ENCODE data around the gene PLB1.
"Not testable (repeated sequence)": the region's sequence is repeated elsewhere in the genome, so short reads cannot be mapped to it uniquely, and the experiment has no call there.

Gene PLB1

DNA sequence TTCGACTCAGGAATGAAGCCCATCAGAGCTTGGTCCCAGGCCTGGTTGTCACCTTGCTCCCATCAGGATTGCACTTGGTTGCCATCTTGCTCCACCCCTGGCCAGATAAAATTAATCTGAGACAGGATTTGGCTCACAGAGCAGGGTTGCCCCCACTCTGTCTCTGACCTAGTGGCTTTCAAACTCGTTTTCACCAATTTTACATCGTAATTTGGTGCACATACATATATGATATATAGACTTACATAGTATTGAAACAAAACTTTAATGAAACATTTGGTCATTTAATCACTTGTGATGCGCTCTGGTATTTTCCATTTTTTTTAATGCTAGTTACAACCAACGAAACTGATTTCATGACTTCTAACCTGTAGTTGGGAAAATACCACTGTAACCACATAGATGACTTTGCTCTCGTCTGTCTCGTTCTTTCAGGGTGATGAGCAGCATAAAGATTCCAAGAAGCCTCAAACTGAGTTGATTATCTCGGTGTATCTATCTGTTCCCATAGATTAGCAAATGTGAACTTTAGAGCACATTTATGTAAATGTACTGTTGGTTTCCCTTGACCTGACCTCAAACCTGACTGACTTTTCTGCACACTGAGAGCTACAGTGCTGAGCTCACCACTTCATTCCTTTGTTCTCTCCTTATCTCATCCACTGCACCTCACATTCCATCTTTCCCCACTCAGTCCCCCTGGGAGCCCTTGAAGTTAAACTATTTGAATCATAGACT is 30.5 kb upstream of the PLB1 start:
- no peak for DNase-seq (ENCODE audit: low spot score)

DNA sequence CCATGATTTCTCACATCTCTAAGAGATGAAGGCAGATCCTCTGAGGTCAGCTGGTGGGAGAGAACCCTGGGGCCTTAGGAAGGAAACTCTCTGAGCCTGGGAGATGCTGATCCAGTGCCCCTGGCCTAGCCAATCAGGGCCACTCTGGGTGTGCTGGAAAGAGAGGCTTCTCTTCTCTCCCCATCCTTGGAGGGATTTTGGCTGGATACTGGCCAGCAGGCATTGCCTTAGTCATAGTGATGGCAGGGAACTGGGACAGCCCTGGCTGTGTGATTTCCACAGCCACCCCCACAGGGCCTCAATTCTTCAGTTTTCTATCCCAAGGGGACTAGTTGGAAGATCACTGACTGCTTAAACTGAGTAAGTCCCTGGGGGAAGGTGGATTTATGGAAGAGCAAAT is 26.6 kb upstream of the PLB1 start:
- peak; percentile 66 for DNase-seq (ENCODE audit: low spot score)

DNA sequence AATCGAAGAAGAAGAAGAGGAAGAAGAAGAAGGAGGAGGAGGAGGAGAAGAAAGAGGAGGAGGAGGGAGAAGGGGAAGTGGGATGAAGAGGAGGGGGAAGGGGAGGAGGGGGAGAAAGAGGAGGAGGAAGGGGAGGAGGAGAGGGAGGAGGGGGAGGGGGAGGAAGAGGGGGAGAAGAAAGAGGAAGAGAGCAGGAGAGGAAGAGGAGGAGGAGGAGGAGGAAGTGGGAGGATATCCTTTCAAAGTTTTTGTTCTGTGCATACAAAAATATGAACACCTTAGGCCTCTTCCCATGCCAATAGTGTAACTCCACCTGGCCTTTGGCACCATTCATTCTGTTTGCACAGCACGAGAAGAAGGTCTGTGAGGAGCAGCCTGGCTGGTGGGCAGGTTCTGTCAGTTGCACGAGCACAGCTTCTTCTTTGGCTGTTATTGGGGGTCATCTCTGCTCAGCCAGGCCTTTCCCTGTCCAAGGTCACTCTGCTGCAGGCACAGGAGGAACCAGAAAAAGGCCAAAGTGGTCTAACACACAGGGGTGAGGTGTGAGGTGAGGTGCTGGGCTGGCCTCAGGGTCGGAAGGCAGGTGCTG is 25.8 kb upstream of the PLB1 start:
- no peak for DNase-seq (ENCODE audit: low spot score)

DNA sequence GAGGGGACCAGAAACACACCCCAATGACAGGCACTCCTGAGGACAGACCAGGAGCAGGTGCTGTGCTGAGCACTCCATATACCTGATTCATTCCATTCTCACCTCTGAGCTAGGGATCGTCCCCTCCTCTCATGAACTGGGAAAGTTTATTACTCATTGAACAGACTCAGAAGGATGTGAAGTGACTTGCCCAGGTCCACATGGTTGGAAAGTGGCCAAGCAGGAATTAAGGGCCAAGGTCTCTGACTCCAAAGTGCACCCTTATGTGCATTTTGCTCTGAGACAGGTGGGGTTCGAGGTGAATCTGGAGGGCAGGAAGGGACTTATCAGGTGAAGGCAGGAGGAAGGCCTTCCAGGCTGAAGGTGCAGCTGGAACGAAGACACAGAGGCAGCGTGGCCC is 25.1 kb upstream of the PLB1 start:
- DNase-seq (ENCODE audit: low spot score) = no peak

DNA sequence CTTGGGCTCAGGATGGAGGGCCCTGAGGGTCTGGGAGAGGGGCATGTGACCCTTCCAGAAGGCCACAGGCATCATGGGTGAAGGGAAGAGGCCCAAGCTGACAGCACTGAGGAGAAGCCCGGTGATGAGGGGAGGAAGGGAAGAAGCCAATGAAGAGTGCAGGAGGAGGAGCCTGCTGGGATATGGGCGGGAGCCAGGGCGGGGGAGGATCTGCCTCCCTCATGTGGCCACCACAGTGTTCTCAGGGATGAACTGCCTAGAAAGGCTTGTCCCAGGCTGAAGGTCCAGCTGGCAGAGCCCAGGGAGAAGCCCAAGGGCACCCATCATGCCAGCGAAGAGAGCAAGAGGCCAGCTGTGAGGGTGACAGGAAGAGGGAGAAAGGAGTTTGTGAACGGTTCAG is 24.6 kb upstream of the PLB1 start:
- no peak for DNase-seq (ENCODE audit: low spot score)

DNA sequence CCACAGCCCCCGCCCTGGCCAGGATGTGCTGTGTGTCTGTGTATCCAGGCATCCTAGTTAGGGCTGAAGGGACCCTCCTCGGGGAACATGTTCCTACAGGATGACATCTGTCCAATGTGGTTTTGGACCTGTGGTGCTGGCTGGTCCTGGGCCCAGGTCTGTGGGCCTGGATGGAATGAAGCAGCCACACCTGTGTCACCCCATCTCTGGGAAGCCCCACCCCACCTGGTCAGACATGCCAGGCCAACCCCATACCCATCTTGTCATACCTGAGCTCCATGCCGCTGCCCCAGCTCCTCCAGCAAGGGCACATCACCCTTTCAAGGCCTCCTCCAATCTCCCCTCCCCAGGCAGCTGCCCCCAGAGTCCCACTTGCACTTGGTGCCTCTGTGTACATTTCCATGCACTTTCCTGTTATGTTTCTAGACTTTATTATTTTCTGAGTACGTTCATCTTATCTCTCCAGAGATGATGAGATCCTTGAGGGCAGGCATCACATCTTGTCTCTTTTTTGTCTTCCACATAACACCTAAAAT is 24.1 kb upstream of the PLB1 start:
- DNase-seq (ENCODE audit: low spot score) = no peak

DNA sequence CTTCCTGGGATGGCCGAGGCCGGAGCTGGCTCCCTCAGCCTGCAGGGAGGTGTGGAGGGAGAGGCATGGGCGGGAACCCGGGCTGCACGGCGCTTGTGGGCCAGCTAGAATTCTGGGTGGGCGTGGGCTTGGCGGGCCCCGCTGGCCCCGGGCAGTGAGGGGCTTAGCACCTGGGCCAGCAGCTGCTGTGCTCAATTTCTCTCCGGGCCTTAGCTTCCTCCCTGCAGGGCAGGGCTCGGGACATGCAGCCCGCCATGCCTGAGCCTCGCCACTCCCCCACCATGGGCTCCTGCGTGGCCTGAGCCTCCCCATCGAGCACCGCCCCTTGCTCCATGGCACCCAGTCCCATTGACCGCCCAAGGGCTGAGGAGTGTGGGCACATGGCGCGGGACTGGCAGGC is 23.2 kb upstream of the PLB1 start:
- not testable (repeated sequence) for DNase-seq (ENCODE audit: low spot score)

DNA sequence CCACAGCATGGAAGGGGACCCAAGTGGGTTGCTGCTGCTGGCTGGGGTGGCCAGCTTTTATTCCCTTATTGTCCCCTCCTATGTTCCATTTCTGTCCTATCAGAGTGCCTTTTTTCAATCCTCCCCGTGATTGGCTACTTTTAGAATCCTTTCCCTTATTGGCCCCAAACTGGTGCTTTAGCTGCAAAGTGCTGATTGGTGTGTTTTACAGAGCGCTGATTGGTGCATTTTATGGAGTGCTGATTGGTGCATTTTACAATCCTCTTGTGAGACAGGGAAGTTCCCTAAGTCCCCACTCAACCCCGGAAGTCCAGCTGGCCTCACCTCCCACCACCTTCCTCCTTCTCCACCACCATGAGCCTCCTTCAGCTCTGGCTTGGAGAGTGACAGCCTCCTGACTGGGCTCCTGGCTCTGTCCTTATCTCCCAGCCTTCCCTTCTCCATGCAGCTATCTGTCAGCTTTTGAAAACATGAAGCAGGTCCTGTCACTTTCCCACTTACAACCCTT is 20.7 kb upstream of the PLB1 start:
- no peak for DNase-seq (ENCODE audit: low spot score)

DNA sequence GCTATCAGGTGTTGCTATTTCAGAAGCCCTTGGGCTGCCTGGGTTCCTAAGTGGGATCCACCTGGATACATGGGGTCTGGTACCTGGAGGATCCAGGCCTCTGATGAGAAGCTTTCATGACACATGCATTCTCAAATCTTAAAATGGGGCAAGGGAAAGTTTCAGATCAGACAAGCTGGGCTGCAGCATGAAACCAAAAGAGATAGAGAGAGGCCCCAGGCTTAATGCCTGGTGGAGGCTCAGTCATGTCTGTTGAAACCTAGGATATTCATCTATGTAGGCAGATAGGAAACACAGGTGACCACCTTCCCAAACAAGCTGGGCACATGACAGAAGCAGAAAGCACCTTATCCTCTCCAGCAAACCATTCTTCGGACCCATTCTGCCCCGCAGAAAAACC is 18.8 kb upstream of the PLB1 start:
- no peak for DNase-seq (ENCODE audit: low spot score)

DNA sequence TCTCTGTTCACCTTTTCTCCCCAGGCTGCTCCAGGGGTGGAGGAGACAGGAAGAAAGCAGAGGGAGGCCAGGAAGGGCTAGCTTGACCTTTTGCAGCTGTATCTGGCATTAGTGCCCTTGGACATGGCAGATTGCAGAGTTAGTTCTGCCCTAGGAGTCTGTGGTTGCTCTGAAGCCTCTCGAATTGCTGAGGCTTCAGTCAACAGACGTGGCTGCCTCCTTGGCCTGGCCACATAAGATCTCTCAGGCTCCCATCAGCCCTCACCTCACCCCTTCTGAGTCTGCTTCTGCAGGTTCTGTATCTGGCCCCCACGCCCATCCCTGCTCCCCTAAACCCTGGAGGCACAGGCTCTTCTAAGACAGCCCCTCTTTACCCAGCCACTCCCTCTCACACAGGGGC is 18.2 kb upstream of the PLB1 start:
- no peak for DNase-seq (ENCODE audit: low spot score)

DNA sequence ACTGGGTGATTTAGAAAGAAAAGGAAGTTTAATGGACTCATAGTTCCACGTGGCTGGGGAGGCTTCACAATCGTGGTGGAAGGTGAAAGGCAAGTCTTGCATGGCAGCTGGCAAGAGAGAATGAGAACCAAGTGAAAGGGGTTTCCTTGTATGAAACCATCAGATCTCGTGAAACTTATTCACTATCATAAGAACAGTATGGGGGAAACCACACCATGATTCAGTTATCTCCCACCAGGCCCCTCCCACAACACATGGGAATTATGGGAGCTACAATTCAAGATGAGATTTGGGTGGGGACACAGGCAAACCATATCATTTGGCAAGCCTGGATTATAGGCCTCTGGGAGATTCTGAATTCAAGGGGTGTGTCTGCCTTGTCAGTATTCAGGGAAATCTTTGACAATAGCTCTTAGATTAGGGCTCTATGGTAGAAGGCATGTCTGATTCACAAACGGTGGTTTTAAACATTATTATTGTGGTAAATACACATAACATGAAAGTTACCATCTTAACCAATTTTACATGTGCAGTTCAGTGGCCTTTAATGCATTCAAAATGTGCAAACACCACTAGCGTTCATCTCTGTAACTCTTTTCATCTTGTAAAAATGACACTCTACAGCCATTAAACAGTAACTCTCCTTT is 15.3 kb upstream of the PLB1 start:
- no peak for DNase-seq (ENCODE audit: low spot score)

DNA sequence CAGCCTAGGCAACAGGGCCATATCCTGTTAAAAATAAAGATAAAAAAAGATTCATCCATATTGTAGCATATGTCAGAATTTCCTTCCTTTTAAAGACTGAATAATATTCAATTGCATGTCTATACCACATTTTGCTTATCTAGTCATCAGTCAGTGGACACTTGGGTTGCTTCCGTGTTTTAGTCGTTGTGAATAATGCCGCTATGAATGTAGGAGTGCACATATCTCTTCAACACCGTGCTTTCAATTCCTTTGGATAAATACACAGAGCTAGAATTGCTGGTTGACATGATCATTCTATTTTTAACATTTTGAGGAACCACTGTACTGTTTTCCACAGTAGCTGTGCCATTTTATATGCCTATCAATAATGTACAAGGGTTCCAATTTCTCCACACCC is 14.0 kb upstream of the PLB1 start:
- DNase-seq (ENCODE audit: low spot score) = no peak

DNA sequence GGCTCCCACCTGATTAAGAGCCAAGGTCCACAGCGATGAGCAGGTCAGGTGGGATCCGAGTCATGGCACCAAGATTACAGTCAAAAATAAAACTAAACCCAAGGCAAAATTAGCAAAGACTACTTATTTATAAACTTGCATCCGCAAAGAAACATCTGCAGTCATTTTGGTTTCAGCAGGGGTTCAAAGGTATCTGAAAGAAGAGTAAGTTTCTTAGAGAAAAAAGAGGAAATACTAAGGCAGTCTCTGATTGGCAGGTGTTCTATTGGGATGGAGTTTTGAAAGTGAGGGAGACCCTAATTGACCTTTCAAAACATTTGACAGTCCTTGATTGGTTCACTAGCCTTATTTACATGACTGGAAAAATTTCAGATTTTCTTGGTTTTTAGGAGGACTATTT is 11.0 kb upstream of the PLB1 start:
- DNase-seq (ENCODE audit: low spot score) = no peak

DNA sequence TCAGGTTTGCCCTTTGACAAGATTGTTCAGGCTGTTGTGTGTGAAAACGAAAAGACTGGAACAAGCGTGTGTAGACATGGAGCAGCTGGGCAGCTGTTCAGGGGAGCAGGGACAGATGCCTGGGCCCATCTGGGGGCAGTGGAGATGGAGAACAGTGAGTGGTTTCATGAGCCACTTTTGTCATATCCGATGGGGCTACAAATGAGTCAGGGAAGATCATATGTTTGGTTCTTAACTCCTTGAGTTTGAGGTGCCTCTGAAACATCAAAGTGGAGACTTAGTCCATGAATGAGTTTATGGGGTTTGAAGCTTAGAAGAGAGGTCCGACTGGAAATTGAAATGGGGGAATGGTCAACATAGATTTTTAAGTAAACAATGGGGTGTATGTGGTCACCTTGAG is 9.3 kb upstream of the PLB1 start:
- no peak for DNase-seq (ENCODE audit: low spot score)

DNA sequence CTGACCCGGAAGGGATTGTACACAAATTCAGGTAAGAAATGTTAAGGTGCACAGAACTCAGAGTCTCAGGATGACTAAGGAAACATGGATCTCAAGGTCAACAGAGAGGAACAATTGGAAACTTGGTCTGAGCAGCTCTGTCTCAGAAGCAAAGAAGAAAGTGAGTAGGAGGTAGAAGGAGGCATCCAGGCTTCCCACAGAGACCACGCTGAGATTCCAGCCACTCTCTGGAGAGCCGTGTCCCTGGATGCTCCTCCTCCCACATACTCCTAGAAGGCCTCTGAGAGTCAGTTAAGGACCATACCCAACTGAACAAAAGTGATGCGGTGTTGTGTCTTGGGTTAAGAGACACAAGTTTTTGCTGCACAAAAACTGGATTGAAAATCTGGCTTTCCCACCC is 8.6 kb upstream of the PLB1 start:
- DNase-seq (ENCODE audit: low spot score) = no peak

DNA sequence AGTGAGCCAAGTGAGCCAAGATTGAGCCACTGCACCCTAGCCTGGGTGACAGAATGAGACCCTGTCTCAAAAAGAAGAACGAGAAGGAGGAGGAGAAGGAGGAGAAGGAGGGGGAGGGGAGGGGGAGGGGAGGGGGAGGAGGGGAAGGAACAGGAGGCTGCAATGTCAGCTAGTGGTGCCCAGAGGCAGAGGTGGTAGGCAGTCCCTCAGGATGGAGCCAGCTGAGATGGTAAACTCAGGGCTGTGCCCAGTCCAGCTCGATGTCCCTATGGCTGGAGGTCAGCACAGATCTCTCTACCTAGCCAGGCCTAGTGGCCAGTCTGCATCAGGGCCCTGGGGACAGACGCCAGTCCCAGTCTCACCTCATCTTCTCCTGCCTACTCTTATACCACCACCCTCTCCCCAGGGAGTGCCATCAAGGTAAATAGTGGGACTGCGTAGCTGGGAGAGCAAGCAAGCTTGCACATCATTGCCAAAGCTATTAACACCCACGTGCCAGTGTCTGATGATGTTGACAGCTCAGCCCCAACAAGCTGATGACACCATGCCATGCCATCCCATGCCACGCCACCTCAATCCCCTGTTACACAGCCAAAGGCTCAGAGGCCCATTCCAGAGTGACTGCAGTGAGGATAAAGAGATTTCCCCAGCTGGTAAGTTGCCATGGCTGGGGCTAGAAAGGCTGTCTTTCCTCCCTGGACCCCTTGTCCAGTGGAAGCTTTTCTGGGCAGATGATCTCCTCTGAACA is 7.6 kb upstream of the PLB1 start:
- no peak for DNase-seq (ENCODE audit: low spot score)

DNA sequence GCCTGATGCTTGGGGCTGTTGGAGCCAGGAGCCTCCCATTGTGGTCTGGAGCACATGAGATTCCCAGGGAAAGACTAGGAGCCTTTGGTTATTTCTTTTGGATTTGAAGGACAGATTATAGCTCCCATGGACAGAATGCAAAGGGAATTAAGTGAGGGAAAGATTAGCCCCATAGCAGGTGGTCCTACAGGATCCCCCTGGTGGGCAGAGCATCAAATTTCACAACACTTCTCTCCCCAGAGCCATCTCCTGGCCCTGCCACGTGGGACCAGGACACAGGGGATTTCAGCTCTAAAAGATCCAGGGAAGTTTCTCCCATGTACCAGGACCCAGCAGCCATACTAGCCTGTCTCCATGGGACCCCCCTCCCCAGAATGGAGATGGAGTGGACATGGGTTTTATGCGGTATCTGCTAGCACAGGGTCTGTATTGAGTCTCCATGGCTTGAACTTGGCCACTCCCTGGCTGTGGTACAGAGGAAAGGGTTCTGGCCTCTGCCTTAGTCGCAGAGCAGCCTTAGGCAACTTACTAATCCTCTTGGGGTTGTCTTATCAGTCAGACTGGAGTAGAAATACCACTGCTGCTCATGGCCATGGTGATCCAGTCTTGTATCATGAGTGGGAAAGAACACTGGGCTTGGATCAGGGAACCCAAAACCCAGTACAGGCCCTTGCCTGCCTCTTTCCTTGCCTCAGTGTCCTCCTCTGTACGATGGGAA is 6.8 kb upstream of the PLB1 start:
- no peak for DNase-seq (ENCODE audit: low spot score)

DNA sequence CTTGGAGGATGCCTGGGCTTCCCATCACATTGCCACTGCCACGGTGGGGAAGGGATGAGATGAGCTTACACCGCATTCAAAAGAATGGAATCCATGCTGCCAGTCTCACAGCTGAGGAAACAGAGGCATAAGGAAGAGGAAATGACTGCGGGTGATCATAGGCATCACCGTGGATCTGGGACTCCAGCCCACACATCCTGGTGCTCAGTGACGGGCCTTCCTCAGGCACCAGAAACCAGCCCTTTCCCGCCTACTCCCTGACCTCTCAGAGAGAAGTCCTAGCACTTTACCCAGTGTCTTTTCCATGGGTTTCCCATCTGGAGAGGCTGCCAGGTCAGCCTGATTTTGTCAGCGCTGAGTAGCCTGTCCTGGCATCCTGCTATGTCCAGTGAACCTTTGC is 5.3 kb upstream of the PLB1 start:
- no peak for DNase-seq (ENCODE audit: low spot score)

DNA sequence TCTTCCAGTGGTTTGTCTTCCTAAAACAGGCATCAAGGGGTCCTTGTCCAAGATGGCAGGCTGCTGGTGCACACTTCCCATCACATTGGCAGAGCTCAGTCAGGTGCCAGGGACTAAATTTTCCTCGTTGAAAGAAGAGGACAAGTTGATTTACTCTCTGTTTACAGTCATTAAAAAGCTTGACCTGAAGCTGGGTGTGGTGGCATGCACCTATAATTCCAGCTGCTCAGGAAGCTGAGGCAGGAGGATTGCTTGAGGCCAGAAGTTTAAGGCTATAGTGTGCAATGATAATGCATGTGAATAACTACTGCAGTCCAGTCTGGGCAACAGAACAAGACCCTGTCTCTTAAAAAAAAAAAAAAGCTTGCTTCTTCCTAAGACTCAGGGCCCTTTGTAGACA is 3.6 kb upstream of the PLB1 start:
- DNase-seq (ENCODE audit: low spot score) = no peak

DNA sequence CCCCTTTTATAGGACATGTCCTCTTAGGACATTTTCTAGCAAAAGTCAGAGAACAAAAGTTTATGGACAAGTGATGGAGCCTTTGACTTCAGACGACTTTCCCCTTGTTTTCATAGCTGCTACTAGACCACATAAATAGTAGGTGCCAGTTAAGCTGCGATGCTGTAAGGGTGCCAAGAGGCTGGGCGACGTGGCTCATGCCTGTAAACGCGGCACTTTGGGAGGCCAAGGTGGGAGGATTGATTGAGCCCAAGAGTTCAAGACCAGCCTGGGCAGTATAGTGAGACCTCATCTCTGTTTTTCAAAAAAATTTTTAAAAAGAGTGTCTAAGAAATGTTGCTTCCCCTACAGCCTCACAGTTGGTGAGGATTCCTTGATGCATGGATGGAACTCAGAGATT is 2.2 kb upstream of the PLB1 start:
- DNase-seq (ENCODE audit: low spot score) = no peak

DNA sequence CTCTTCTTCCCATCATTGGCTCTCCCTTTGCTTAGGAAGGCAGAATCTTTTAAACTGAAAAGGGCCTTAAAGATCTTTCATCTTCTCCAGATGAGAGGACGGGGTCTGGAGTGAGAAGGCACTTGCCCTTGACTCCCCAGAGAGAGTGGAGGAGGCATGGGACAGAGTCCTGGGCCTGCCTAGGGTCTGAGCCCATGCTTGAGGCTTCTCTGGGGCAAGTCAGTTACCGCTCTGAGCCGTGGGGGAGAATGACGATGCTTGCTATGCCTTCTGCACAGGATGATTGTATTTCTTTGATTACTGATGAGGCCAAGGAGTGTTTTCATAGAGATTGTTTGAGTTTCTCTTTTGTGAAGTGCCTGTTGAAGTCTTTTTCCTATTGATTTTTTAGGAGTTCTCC is 921 bp downstream of the PLB1 start:
- no peak for DNase-seq (ENCODE audit: low spot score)

DNA sequence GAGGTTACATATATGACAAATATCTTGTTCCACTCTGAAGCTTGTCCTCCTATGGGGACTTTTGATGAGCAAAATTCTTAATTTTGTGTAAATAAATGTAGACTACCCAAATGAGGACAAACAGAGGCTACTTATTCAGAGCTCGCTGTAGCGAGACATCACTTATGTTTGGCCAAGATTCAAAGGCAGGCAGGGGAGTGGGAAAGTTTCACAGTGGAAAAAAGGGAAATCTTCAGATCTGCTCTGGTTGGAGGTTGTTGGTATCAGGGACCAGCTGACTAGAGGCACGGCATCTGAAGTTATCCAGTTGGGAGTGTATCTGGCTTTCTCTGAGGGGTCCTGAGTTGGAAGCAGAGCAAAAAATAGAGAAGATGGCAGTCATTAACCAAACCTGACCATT is 1.3 kb downstream of the PLB1 start:
- no peak for DNase-seq (ENCODE audit: low spot score)

All from AG08395 (cell line).